Measurements from ENCODE around the gene CDT1. TPM values are rescaled to one million over a fixed set of nuclear protein-coding genes. Genes with fewer than 3 reads are reported as not detected.

Gene CDT1
- polyA plus RNA-seq, 1 of the 3 experiments (the other 2 are of a cell fraction) = 6.1 TPM

GRCh38 chr16:88793251-88793954 lies 10.2 kb upstream of the CDT1 start:
- H2AFZ ChIP-seq (ENCODE audit: low read depth) = no peak overlapping the region
- H3K4me2 ChIP-seq = no peak overlapping the region
- no peaks in the 10 kb centered on the region for H3K27me3 ChIP-seq (ENCODE audit: insufficient read depth)
- no peaks in the 10 kb centered on the region for H4K20me1 ChIP-seq (ENCODE audit: insufficient read depth)
- POLR2A ChIA-PET = no interaction called here
- no peaks in the 10 kb centered on the region for H3K9me2 ChIP-seq
- H3K36me3 ChIP-seq (replicated peaks in 1 of 2; ENCODE audit: control insufficient read depth in 1 of 2, insufficient read depth in 2 of 2, low read length in 1 of 2) = no peaks in the 10 kb centered on the region
- H3K9me3 ChIP-seq = no peaks in the 10 kb centered on the region
- CTCF ChIA-PET = interaction anchor here (0.9 to 1.2 kb wide), 3 partner anchors 37 to 374 kb away, joined by 3 read pairs; no protein-coding TSS in a partner anchor
- DNase-seq = no peak
- no peak for TF ChIP-seq CHD2 (IDR thresholded peaks at IDR 0.05; ENCODE audit: low read length, partially characterized antibody)
- TF ChIP-seq MXI1 (IDR thresholded peaks at IDR 0.05; ENCODE audit: low read depth, low read length) = no peak
- 64% methylated on average over 11 of the region's 35 CpGs for WGBS (ENCODE audit: low lambda C conversion rate)
- no peak overlapping the region for H3K27ac ChIP-seq (ENCODE audit: low read depth in 2 of 2, low read length in 1 of 2)
- H3K4me3 ChIP-seq (ENCODE audit: low read depth in 2 of 2, low read length in 1 of 2) = no peak overlapping the region
- no peaks in the 10 kb centered on the region; a peak in 1 of 4 replicates for H3K4me1 ChIP-seq (ENCODE audit: control insufficient read depth in 1 of 2, insufficient read depth in 2 of 2, low read depth in 1 of 2, low read length in 1 of 2)
- no peak overlapping the region for H3K9ac ChIP-seq
- no peaks in the 10 kb centered on the region for H3F3A ChIP-seq (replicated peaks; ENCODE audit: insufficient read depth)
- H3K79me2 ChIP-seq (ENCODE audit: insufficient read depth) = no peaks in the 10 kb centered on the region

- ChIA-PET CTCF (interaction anchor here (1.1 to 2.2 kb wide), 2 partner anchors 41 to 52 kb away, joined by 3 to 6 read pairs; no protein-coding TSS in a partner anchor), POLR2A (no interaction called here)
- Histone ChIP-seq H2AFZ (ENCODE audit: low read depth) (no peak overlapping the region), H3K4me1 (ENCODE audit: control insufficient read depth in 1 of 2, insufficient read depth in 2 of 2, low read depth in 1 of 2, low read length in 1 of 2) (no peaks in the 10 kb centered on the region), H3K9ac (no peak overlapping the region), H3K36me3 (replicated peaks in 1 of 2; ENCODE audit: control insufficient read depth in 1 of 2, insufficient read depth in 2 of 2, low read length in 1 of 2) (no peaks in the 10 kb centered on the region), H3K9me3 (no peaks in the 10 kb centered on the region), H3F3A (replicated peaks; ENCODE audit: insufficient read depth) (peaks cover 8% of the 10 kb centered on the region), H3K27me3 (ENCODE audit: insufficient read depth) (no peaks in the 10 kb centered on the region), H3K4me3 (ENCODE audit: low read depth in 2 of 2, low read length in 1 of 2) (no peak overlapping the region), H3K9me2 (no peaks in the 10 kb centered on the region), H4K20me1 (ENCODE audit: insufficient read depth) (no peaks in the 10 kb centered on the region), H3K27ac (ENCODE audit: low read depth in 2 of 2, low read length in 1 of 2) (no peak overlapping the region), H3K79me2 (ENCODE audit: insufficient read depth) (no peaks in the 10 kb centered on the region), H3K4me2 (no peak overlapping the region)
- WGBS (ENCODE audit: low lambda C conversion rate) = 0% methylated on average over 1 of the region's 4 CpGs
- no peak for TF ChIP-seq NRF1 (IDR thresholded peaks at IDR 0.05; ENCODE audit: low read depth, low read length)
- TF ChIP-seq USF2 (IDR thresholded peaks at IDR 0.05; ENCODE audit: borderline replicate concordance, low read depth, low read length) = no peak
- TF ChIP-seq GATA2 (CRISPR knock-in tag; IDR thresholded peaks at IDR 0.05) = no peak
- TF ChIP-seq MXI1 (IDR thresholded peaks at IDR 0.05; ENCODE audit: low read depth, low read length) = no peak
- no peak for DNase-seq
Observed at GRCh38 chr16:88796278-88796677, 7.3 kb upstream of the CDT1 start.

GRCh38 chr16:88798073-88798472 lies 5.5 kb upstream of the CDT1 start:
- Histone ChIP-seq H3K4me3 (ENCODE audit: low read depth in 2 of 2, low read length in 1 of 2) (no peak overlapping the region), H3K9me2 (no peaks in the 10 kb centered on the region), H3K79me2 (ENCODE audit: insufficient read depth) (peaks cover 6% of the 10 kb centered on the region; the same call in 1 of the 2 replicates), H3K9ac (no peak overlapping the region), H3F3A (replicated peaks; ENCODE audit: insufficient read depth) (peaks cover 13% of the 10 kb centered on the region), H3K36me3 (replicated peaks in 1 of 2; ENCODE audit: control insufficient read depth in 1 of 2, insufficient read depth in 2 of 2, low read length in 1 of 2) (no peaks in the 10 kb centered on the region), H3K4me1 (ENCODE audit: control insufficient read depth in 1 of 2, insufficient read depth in 2 of 2, low read depth in 1 of 2, low read length in 1 of 2) (peaks cover 0 to 2% of the 10 kb centered on the region in 2 experiments; a peak in 1 of 4 replicates), H4K20me1 (ENCODE audit: insufficient read depth) (no peaks in the 10 kb centered on the region), H3K27ac (ENCODE audit: low read depth in 2 of 2, low read length in 1 of 2) (no peak overlapping the region), H2AFZ (ENCODE audit: low read depth) (no peak overlapping the region), H3K4me2 (no peak overlapping the region), H3K9me3 (no peaks in the 10 kb centered on the region), H3K27me3 (ENCODE audit: insufficient read depth) (no peaks in the 10 kb centered on the region)
- ChIA-PET CTCF (interaction anchor here (1.1 to 1.3 kb wide), 2 partner anchors 12 to 42 kb away, joined by 3 read pairs; no protein-coding TSS in a partner anchor), POLR2A (no interaction called here)
- no peak for DNase-seq
- WGBS (ENCODE audit: low lambda C conversion rate) = 98% methylated on average over 4 of the region's 4 CpGs
- TF ChIP-seq REST (IDR thresholded peaks at IDR 0.05; ENCODE audit: low read depth, low read length) = no peak
- no peak for TF ChIP-seq USF1 (IDR thresholded peaks at IDR 0.05; ENCODE audit: borderline replicate concordance, low read depth)
- TF ChIP-seq RXRA (IDR thresholded peaks at IDR 0.05; ENCODE audit: borderline replicate concordance, low read depth) = no peak
- TF ChIP-seq IRF3 (IDR thresholded peaks at IDR 0.05; ENCODE audit: low read depth, low read length) = no peak
- TF ChIP-seq TEAD4 (IDR thresholded peaks at IDR 0.05; ENCODE audit: borderline replicate concordance, insufficient read depth) = no peak
- TF ChIP-seq POLR2AphosphoS5 (IDR thresholded peaks at IDR 0.05; ENCODE audit: low read depth, low read length) = no peak
- no peak for TF ChIP-seq FOSL2 (IDR thresholded peaks at IDR 0.05; ENCODE audit: borderline replicate concordance, low read depth)
- TF ChIP-seq JUND (IDR thresholded peaks at IDR 0.05) = no peak

Data from SK-N-SH (cell line).